ENCODE data around the gene TMEM158. TPM values are rescaled to one million over a fixed set of nuclear protein-coding genes. Genes with fewer than 3 reads are reported as not detected.

TMEM158 gene
- total and polyA plus RNA-seq, 8 donors = 1.7 to 4.4 (median 2.6) TPM

DNA sequence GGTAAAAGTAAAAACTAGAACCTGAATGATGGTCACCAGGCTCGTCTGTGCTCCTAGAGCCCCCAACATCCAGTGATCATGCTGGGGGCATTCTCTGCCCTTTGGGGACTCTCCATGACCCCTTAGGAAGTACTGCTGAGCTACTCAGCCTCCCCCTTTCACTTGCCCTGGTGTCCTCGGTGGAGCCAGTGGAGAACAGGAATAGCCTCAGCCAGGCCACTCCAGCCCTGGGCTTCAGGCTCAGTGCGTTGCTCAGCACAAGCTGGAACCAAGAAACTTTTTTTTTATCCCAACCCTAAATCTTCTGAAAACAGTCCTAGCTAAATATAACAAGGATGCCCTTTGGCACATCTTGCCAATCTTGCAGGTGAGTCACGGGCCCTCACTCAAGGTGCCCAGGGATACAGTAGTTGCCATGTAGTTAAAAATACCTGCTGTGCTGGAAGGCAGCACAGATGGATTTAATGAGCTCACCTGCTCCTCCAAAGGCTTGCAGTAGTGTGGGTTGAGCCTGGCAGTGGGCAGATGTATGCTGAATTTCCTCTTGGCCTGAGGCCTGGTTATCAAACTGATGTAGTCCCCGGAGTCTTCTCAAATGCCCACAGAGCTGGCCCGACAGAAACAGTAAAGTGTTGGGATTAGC is 46.9 kb upstream of the TMEM158 start:
- Histone ChIP-seq H3K9me3 (peaks cover 0 to 15% of the 10 kb centered on the region in 2 donors), H3K4me1 (peaks cover 0 to 5% of the 10 kb centered on the region in 2 donors), H3K27me3 (peaks cover 0 to 7% of the 10 kb centered on the region in 2 donors), H3K27ac (no peak overlapping the region), H3K4me3 (no peak overlapping the region), H3K36me3 (no peaks in the 10 kb centered on the region)
- ATAC-seq = no peak
- intact Hi-C loops (cut with DNase I) = no loop called here
- TF ChIP-seq, protein P1, sequence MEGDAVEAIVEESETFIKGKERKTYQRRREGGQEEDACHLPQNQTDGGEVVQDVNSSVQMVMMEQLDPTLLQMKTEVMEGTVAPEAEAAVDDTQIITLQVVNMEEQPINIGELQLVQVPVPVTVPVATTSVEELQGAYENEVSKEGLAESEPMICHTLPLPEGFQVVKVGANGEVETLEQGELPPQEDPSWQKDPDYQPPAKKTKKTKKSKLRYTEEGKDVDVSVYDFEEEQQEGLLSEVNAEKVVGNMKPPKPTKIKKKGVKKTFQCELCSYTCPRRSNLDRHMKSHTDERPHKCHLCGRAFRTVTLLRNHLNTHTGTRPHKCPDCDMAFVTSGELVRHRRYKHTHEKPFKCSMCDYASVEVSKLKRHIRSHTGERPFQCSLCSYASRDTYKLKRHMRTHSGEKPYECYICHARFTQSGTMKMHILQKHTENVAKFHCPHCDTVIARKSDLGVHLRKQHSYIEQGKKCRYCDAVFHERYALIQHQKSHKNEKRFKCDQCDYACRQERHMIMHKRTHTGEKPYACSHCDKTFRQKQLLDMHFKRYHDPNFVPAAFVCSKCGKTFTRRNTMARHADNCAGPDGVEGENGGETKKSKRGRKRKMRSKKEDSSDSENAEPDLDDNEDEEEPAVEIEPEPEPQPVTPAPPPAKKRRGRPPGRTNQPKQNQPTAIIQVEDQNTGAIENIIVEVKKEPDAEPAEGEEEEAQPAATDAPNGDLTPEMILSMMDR (IDR thresholded peaks at IDR 0.05) = no peak
- DNase-seq = no peak

DNA sequence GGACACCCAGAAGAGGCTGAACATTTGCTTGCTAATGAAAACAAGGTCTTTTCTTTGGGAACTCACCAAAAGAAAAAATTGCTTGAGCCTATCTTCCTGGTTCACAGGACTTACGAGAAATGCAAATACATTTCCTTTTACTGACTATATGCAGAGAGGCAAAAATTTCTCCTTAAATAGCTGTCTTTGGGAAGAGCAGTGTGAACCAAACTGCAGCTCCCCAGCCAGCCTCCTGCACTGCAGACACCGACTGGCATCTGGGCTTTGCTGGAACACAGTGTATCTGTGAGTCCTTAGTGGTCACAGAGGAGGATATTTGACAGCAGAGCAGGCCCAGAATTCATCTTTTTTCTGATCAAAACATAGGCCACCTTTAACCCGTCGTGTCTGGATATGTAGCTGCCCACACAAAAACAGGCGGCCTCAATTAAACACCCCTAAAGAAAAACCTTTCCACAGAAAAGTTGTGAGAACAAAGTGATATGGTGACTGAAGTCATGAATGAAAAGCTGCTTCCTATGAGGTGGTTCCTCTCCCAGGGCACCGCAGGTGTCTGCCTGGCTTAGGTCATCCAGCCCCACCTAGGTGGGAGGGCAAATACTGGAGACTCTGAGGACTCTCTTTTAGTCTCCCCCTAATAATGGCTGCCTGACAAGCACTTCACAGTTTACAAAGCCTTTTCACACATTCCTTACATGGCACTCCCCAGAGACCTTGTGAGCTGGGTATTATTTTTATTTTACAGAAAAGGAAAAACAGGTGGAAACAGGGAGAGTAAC is 46.1 kb upstream of the TMEM158 start:
- H3K27ac ChIP-seq = no peak overlapping the region
- H3K4me3 ChIP-seq = no peak overlapping the region
- no peak for DNase-seq
- H3K36me3 ChIP-seq = no peaks in the 10 kb centered on the region
- no peak for ATAC-seq
- TF ChIP-seq, protein P1 (IDR thresholded peaks at IDR 0.05) = no peak
- H3K9me3 ChIP-seq = peaks cover 0 to 8% of the 10 kb centered on the region in 2 donors
- H3K4me1 ChIP-seq = peaks cover 0 to 5% of the 10 kb centered on the region in 2 donors
- peaks cover 0 to 7% of the 10 kb centered on the region in 2 donors for H3K27me3 ChIP-seq
- intact Hi-C loops (cut with DNase I) = no loop called here

DNA sequence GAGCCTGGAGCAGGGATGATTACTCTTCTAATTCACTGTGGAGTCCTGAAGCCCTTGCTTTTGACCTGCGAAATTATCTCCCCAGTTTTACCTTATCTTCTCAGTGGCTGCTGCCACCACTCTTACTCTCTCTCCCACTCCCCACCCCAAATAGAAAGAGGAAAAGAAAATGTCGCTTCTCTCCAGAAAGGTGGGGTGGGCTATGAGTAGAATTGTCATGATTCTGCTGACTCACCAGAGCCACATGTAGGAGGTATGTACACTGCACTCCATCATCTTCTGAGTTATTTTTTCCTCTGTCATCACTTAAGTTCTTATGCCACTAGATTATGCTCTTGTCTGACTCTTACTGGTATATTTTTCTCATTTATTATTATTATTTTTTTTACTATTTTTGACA is 43.9 kb upstream of the TMEM158 start:
- TF ChIP-seq, protein P1 (IDR thresholded peaks at IDR 0.05) = no peak
- intact Hi-C loops (cut with DNase I) = no loop called here

DNA sequence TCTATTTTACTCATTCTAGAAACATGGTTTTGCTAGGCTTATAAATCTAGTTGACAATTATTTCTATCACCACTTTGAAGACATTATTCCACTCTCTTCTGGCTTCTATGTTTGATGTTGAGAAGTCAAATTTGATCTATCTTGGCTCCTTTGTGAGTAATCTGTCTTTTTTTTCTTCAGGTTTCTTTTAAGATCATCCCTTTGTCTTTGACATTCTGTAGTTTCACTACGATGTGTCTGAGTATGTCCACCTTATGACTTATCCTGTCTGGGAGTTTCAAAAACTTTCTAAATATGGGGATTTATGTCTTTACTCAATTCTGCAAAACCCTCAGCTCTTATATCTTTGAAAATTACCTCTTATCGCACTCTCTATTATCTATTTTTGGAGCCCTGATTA is 41.0 kb upstream of the TMEM158 start:
- ATAC-seq = no peak
- no peak overlapping the region for H3K4me3 ChIP-seq
- H3K9me3 ChIP-seq = no peaks in the 10 kb centered on the region
- no peaks in the 10 kb centered on the region for H3K36me3 ChIP-seq
- intact Hi-C loops (cut with DNase I) = no loop called here
- no peak overlapping the region for H3K27ac ChIP-seq
- no peaks in the 10 kb centered on the region for H3K4me1 ChIP-seq
- TF ChIP-seq, protein P1 (IDR thresholded peaks at IDR 0.05) = no peak
- H3K27me3 ChIP-seq = peaks cover 0 to 2% of the 10 kb centered on the region in 2 donors
- no peak for DNase-seq

More for the DNA sequence above, 43.9 kb upstream of the TMEM158 start:
- Histone ChIP-seq H3K36me3 (no peaks in the 10 kb centered on the region), H3K27me3 (peaks cover 0 to 7% of the 10 kb centered on the region in 2 donors), H3K4me3 (no peak overlapping the region), H3K4me1 (peaks cover 0 to 5% of the 10 kb centered on the region in 2 donors), H3K27ac (no peak overlapping the region), H3K9me3 (no peaks in the 10 kb centered on the region)
- ATAC-seq (no peak), DNase-seq (no peak)

DNA sequence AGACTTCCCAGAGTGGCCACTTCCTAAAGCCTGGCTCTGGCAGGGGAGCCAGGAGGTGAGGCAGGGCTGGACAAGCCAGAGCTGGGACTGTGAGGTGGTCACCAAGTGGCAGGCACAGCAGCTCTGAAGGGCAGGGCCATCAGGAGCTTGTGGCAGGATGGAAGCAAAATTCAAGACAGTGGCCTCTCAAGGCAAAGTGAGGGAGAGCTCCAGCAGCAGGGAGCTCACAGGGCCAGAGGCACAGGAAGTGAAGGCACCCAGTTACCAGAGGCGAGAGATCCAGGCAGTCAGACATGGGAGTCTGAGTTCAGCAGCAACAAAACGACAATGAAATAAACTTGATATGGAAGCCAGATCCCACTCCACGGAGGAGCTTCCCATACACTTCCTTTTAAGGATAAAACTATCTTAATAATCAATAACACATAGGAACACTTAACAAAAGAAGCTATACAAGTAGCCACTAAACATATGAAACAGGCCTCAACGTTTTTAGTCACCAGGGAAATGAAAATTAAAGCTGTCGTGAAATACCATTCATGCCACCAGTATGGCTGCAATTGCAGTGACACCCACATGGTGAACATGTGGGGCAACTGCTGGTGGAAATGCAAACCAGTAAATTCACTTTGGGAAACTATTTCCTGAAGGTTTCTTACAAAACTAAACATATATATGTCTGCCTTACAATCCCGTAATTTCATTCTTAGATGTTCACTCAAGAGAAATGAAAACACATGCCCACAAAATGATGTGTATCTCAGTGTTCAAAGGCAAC is 35.4 kb upstream of the TMEM158 start:
- no peaks in the 10 kb centered on the region for H3K36me3 ChIP-seq
- DNase-seq = no peak

More for the DNA sequence above, 35.4 kb upstream of the TMEM158 start:
- Histone ChIP-seq H3K9me3 (no peaks in the 10 kb centered on the region), H3K27ac (no peak overlapping the region), H3K4me1 (peaks cover 0 to 10% of the 10 kb centered on the region in 2 donors), H3K27me3 (no peaks in the 10 kb centered on the region), H3K4me3 (no peak overlapping the region)
- no peak for ATAC-seq
- intact Hi-C loops (cut with DNase I) = no loop called here
- TF ChIP-seq, protein P1 (IDR thresholded peaks at IDR 0.05) = no peak
